22Rv1 (cell line): ENCODE data around the gene GRIN3B.

ENCODE experiments used
- CTCF ChIP-seq: fragments of 450-650 bp; IDR thresholded peaks from 2 replicates; pipeline ENCODE4 v1.5.1; 2017; ENCODE audit warnings: mild to moderate bottlenecking
- ZFX ChIP-seq: fragments of 450-650 bp; IDR thresholded peaks from 2 replicates; pipeline ENCODE4 v1.6.1; 2017; ENCODE audit warnings: antibody characterized with exemption, borderline replicate concordance

GRCh38 chr19:1015061-1015781 is 15.0 kb downstream of the GRIN3B start:
- no peak for TF ChIP-seq CTCF
- no peak for TF ChIP-seq ZFX
